HG02938 (cell line): ENCODE measurements around the gene OTP.

Experiments
- ATAC-seq: cut with Tn5 transposase; IDR thresholded peaks from one replicate; pipeline ENCODE4 v1.9.1; 2021; ENCODE audit warnings: mild to moderate bottlenecking, moderate library complexity; ENCODE audit not compliant: unreplicated experiment

OTP gene

GRCh38 chr5:77637998-77638762, at the start of gene OTP:
TSS of gene OTP (minus strand) at chr5:77638713. CDS start at chr5:77638549, 164 bp downstream.
- no peak for ATAC-seq

GRCh38 chr5:77683171-77683732, 44.7 kb upstream of the OTP start:
- no peak for ATAC-seq

DNA sequence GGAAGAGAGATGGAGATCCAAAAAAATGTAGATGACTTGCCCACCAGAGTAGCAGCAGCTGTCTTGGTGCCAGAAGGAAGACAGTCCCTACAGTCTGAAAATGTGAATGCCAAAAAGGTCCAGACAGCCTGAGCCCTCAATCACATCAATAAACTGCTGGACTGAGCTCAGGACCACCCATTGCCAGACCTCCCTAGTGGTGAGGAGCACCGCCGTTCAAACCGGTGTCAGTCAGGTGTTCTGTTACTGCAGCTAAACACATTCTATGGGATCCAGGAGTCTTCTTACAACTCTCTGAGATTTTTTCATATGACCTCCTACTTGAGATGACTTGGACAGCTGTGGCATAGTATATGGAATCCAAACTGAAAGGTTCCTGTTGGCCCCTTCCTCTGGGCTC, 32.0 kb upstream of the OTP start:
- no peak for ATAC-seq

DNA sequence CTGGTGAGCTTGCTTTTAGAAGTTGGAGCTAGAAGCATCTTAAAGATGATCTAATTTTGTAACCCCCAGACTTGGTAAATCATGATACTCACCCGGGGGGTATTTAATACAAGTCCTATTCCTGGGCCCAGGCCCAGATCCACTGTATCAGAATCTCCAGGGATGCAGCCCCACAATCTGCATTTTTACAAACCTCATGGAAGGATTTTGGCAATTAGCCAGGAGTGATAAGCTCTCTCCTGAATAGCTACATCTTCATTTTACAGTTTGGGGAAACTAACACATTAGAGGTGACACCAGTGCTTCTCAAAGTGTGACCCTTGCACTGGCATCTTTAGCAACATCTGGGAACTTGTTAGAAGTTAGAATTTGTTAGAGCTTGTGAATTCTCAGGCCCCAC, 31.2 kb upstream of the OTP start:
- no peak for ATAC-seq

- no peak for ATAC-seq
Measured at GRCh38 chr5:77663090-77663863, 24.8 kb upstream of the OTP start.

DNA sequence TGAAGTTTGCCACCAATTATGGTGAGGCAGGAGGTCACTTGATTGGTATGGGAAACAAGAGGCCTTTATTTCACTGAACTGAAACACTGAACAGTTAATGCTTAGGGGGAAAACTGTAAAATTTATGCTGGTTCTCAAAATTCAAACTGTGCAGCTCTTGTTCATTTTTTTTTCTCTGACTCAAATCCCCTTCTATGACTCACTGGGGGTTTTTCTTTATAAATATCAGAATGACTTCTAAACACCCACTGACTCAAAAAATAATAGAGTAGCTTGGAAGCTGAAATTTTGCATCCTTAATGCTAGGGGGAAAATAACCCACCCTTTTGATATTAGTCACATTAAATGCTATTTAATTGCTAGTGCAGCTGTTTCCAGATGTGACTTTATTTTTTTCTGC, 24.1 kb upstream of the OTP start:
- ATAC-seq = no peak

- no peak for ATAC-seq
Measured at GRCh38 chr5:77658662-77659061, 20.1 kb upstream of the OTP start.

GRCh38 chr5:77651343-77651742, 12.8 kb upstream of the OTP start:
- ATAC-seq = no peak

DNA sequence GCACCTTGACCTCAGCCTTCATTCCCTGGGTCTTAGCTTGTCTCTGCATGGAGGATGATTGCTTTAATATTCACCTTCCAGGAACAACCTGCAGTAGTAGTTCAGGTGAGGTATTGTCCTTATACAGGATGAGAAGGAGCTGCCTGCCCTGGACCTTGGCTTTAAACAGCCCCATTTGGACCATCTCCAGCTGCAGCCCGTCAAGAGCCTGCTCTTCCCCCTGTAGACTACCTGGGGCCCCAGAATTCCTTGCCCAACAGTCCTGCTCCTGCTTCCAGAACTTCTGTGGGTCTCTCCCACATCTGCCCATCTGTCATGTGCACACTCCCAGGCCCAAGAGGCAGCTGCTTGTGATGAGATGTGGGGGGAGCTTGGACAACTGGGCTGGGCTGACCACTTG, 12.2 kb upstream of the OTP start:
- no peak for ATAC-seq

DNA sequence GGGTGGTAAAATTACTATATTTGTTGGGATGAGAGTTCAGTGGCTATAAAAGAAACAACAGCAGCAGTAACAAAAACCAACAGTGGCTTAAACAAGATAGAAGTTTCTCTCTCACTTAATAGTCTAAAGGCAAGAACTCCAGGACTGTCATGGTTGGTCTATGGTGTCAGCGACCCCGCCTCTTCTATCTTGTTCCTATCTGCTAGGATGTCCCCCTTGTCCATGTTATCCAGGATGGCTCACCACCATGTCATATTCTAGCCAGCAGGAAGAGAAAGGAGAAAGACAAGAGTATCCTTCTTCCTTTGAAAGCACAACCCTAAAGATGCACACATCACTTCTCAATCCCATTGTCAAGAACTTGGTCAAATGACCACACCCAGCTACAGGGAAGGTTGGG, 11.3 kb upstream of the OTP start:
- no peak for ATAC-seq

DNA sequence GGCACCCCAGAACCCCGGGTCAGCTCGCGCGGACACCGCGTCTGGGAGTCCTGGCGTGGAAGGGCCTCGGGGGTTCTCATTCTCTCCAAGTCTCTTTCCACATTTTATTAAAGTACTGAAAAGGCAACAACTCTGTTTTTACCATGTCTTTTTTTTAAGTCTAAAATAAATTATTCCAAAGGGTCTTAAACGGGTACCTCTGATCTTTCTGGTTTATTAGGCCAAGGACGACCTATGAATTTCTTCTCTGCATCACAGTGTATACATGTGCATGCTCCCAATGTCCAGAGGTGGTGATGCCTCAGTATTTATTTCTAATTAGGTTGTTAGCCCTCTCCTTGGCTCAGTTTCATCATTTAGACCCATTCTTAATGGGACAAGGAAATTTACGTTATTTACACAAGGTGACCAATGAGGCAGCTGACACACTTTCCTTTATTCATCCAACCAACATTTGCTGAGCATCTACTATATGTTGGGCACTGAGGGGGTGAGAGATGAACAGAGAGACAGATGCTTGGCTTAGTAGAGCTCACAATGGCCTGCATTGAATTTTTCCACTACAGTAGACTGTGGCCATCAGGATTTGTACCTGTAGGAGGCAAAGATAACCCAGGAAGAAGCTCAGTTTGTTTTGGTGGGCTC, 7.6 kb upstream of the OTP start:
- ATAC-seq = no peak

DNA sequence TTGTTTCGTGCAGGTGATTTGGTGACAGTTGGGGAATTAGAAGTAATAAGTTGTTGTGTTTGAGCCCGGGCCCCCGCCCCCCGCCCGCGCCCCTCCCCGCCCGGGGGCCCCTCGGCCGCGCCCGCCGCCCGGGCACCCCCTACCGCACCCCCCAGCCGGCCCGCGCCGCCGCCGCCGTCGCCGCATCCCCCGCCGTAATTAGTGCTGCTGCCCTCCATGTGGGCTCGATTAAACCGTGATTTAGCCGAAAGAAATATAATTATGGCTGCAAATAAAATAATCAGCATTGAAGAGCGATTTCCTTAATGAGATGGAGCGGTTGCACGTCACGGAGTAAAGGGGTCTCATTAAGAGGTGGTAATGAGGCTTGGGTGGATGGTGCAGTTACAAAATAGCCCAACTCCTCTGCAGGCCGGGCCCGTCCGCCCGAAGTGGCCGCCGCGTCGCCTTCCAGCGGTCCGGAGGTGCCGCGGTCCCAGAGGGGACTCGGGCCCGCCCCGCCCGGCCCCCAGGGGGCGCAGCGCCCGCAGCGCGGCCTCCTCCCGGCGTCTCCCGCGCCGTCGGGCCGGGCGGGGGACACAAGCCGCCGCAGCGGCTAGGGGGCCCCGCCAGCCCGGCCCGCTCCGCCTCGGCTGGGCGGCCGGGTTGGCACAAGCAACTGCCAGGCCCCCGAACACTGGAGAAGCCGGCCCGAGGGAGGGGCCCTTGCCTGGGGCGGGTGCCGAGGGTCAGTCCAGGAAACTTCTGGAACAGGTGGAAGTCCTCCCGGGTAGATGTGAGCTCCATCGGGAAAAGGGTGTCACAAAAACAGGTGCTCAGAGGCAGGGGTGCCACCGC, 6.9 kb upstream of the OTP start:
- ATAC-seq = no peak

DNA sequence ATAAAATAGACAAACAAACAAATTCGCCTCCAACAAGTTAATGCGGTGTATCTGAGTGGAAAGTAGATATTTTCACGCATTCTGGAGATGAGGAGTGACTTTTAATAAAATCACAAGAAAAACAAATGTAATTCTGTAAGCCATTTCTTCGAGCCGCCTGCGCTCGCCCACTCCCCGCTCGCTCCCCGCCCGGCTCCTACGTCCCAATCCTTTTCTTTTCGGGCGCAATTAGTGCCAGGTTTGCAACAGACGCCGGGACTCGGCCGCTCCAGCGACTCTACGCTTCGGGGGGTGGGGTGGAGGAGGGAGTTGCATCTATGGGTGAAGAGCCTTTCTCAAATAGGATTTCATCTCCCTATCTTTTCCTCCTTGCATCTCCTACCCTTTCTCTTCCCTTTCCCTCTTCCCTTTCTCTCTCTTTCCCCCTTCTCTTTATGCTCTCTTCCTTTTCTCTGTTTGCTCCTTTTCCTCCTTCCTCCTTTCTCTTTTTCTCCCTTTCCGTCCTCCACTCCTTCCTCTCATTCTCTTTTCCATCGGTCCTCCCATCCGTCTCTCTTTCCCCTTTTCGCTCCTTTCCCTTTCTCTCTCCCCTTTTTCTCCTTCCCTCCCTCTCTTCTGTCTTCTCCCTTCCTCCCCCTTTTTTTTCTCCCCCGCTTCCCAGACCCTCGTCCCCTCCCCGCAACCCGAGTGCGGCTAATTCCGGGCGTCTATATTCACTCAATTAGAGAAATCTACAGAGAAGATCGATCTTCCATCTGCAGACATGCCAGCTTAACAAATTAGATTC, 6.1 kb upstream of the OTP start:
- no peak for ATAC-seq

DNA sequence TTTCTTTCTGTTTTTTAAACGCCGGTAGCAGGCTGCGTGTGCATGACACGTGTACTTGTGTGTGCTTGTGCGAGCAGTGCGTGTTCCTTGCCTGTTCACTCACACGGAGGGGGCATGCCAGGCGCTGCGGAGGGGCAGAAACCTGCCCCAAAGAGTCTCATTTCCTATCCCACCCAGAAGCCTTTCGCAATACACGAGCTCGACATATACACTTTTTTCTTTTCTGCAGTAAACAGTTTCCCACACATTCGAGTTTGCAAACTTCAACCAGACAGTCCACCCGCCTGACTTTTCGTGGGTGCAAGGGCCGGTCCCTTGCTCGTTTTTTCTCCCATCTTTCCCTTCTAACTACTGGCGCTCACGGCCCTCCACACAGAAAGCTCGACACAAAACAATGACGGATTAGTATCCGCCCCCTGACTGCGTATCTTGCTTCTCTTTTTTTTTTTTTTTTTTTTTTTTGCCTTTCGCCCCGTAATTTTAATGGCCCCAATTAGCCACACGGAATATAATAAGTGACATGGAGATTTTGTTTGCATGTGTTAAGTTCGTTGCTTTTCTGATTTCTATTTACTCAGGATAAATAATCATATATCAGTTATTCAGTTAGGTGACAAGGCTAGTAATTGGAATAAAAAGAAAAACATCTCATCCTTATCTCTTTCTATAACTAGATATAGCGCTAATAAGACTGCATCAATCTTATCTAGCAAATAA, 5.3 kb upstream of the OTP start:
- no peak for ATAC-seq

DNA sequence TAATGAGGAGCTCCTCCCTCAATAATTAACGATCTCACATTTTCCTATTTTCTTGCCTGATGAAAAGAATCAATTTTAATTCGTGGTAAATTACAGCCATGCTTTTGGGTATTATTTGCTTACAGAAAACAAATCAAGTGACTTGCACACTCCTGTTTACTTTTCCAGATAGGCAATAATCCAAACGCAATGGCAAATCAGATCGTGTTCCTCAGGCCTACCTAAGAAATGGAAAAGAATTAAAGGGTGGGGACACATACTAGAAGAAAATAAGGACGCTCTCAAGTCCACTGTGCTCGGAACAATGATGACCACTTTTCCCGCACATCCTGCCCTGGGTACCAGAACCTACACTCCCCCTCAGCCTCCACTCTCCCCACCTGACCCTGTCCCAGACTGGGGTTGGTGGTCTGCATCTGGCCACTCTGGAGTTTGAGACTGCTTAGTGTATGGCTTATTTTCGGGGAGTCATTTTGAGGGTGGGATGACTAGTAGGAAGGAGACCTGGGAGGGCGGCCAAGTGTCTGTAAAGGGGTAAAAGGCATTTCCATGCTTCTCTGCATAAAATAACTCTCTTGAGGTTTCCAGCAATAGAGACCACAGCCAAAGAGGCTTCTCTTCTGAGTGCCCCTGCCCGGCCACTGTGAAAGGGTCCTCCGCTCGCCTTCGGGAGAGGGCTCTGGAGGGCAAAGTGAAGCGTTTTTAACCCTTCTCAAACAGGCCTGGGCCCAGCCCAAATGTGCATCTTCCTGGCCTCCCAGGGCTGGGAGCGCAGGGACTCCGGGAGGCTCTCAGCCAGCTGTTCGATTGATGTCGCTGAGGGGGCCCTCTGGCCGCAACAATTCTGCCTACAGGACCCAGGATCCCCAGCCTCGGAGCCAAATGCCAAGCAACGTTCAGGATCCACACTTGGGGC, 4.5 kb upstream of the OTP start:
- ATAC-seq = no peak

DNA sequence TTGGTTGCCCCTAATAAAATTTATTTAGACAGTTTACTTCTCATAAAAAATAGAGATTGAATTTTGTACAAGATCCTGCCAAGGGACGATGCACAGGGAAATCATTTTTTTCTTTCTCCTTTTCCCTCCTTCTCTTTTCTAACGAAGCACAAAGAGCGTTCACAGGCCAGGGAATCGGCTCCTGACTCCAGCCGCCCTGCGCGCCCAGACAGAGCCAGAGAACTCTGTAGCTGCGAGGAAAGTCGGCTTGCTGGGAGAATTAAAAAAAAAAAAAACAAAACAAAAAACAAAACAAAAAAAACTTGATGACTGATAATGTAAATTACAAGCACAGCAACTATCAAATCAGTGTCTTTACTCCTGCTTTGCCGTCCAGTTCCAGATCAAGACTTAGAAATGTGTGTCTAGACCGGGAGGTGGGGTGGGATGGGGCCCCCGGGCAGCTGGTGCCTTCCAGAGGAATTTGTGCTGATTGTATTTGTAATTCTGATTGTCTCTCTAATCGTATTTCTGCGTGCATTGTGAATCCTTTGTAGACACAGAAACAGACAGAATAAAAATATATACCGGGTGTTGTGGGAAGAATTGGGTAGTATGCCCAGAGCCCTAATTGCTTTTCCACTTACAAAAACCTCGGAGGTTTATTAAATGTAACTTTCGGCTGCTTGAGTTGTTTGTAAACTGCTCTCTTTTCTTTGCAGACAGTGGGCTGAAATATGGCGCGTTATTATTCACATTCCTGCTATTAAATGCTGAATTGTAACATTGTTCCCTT, 3.6 kb upstream of the OTP start:
- ATAC-seq = no peak

DNA sequence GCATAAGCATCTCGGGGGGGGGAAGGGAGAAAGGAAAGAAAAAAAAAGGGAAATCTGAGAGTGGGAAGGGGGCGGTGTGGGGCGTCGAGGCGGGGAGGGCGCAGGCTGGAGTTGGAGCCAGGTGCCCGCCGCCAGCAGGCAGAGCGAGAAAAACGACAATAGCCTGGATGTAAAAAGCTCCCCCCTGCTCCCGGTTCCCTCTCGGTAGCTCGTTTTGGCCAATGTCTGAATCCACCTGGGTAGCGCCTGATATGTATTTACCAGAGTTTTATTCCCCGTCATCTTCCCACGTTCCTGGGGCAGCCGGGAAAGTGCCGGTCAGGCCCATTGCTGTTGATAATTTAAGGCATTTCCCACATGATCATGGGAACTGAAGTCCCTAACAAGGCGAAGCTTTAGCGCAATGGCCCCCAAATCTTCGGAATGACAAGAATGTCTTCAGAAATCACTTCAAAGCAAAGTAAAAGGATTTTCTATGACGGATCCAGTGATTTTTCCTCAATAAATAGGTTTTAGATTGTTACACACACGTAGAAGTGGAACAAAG, 3.0 kb upstream of the OTP start:
- no peak for ATAC-seq
